HG03565 (cell line): ENCODE data around the gene CFAP46.
"Not testable (repeated sequence)": the region's sequence is repeated elsewhere in the genome, so short reads cannot be mapped to it uniquely, and the experiment has no call there.

Experiments
- ATAC-seq: cut with Tn5 transposase; IDR thresholded peaks from one replicate; pipeline ENCODE4 v1.9.1; 2021; ENCODE audit warnings: mild to moderate bottlenecking, moderate library complexity; ENCODE audit not compliant: unreplicated experiment

The CFAP46 gene

DNA sequence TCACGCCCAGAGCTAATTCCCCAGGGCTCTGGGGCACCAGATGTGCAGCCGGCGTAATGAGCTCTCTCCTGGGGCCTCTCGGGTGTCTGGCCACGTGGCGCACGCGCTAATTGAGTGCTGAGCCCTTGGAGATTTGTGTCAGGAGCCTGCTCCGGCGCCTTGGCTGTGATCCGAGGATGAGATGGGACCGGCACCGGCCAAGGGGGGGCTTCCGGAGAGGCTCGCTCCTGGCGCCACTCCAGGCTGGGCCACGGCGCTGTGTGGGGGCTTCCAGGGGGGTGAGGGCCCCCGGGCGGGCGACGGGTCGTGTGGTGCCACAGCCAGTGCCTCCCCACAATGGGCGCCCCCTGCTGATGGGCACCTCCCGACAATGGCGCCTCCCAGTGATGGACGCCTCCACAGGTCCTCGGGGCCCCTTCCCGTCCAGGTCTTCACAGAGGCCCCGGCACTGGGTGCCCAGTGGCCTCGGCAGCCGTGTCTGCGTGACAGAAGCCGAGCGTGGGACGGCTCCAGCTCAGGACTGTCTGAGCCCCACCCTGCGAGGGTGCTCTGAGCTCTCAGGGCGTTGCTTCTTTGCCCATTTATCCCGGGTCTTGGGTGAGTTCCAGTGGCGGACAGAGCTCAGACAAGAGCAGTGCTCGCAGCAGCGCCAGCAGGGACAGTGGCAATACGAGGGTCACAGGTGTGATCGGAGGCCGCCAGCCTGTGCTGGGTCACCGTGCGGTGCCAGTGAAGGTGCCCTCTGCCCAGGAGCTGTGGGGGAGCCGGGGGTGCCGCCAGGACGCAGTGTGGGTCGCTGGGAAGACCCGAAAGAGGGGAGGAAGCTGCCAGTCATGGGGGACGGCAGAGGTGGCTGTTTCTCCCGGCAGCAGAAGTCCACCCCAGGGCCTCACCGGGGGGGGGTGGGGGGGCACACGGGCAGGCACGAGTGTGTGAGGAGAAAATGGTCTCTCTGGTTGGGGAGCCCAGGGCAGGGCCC is 148.2 kb downstream of the CFAP46 start:
- no peak for ATAC-seq

DNA sequence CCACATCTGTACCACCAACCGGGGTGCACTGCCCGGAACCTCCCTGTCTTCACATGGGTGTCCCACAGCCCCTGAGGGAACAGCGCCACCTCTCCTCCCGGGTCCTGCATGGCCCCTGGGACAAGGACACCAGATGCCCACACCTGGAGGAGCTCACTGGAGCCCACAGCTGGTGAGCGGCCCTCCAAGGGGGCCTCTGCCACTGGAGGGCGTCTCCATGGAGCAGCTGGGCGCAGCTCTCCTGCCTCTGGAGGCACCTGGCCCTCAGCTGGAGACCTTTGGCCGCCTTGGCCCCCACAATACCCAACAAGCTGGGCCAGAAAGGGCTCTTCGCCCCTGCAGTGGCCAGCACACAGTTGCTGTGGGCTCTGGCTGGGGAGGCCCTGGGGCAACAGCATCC is 149.2 kb downstream of the CFAP46 start:
- no peak for ATAC-seq

GRCh38 chr10:132792796-132793195 is 149.6 kb downstream of the CFAP46 start:
- ATAC-seq = no peak

DNA sequence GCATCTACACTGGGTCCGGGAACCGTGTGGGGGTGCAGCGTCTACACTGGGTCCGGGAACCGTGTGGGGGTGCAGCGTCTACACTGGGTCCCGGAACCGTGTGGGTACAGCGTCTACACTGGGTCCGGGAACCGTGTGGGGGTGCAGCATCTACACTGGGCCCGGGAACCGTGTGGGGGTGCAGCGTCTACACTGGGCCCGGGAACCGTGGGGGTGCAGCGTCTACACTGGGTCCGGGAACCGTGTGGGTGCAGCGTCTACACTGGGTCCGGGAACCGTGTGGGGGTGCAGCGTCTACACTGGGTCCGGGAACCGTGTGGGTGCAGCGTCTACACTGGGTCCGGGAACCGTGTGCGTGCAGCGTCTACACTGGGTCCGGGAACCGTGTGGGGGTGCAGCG is 150.3 kb downstream of the CFAP46 start:
- not testable (repeated sequence) for ATAC-seq

- no peak for ATAC-seq
Measured at GRCh38 chr10:132790934-132791829, 151.2 kb downstream of the CFAP46 start.

- no peak for ATAC-seq
Measured at GRCh38 chr10:132790470-132790869, 151.9 kb downstream of the CFAP46 start.

DNA sequence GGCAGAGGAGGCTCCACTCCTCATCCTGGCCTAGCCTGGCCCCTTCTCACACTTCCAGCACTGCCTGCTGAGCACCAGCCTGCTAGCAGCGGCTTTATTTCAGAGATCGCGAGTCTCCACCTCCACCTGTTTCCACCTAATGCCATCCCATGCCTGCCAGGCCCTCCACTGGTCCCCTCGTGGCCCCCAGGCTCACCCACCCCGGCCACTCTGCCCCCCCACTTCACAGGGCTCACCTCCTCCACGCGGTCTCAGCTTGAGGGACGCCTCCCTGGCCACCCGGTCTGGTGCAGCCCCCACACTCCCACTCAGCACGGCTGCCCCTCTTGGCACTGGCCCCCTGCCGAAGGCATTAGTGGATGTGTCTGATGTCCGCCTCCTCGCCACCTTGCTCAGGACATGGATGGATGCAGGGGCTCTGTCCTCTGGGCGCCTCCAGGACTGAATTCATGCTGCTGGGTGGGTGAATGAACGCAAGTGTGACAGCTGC is 152.7 kb downstream of the CFAP46 start:
- no peak for ATAC-seq

GRCh38 chr10:132788831-132789219 is 153.5 kb downstream of the CFAP46 start:
- no peak for ATAC-seq

DNA sequence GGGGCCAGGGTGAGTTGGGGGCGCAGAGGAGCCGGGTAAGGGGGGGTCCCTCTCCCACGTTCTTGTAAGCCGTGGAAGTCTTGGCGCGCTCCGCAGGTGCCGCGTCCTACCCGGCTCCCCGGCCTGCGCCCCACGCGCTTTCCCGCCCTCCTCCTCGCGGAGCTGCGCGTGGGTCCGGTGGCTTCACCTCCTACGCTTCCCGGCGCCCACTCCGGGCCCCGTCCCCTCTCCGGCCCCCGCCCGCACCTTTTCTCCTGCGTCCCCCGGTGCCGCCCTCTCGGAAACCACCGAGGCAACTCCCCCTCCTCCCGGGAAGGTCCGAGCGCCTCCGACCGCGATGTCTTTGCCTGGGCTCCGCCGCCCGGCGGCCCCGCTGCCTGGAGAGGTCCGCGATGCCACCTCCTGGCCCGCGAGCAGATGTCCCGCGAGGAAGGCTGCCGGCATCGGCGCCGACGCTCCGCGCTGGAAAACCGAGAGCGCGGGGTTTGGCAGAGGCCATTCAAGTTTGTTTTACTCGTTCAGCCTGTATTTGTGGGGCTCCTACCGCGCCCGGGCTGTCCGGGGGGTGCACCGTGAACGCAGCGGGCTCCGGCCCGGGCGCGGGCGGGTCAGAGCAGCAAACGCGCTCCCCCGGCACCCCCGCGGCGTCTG is 154.1 kb downstream of the CFAP46 start:
- ATAC-seq = no peak

DNA sequence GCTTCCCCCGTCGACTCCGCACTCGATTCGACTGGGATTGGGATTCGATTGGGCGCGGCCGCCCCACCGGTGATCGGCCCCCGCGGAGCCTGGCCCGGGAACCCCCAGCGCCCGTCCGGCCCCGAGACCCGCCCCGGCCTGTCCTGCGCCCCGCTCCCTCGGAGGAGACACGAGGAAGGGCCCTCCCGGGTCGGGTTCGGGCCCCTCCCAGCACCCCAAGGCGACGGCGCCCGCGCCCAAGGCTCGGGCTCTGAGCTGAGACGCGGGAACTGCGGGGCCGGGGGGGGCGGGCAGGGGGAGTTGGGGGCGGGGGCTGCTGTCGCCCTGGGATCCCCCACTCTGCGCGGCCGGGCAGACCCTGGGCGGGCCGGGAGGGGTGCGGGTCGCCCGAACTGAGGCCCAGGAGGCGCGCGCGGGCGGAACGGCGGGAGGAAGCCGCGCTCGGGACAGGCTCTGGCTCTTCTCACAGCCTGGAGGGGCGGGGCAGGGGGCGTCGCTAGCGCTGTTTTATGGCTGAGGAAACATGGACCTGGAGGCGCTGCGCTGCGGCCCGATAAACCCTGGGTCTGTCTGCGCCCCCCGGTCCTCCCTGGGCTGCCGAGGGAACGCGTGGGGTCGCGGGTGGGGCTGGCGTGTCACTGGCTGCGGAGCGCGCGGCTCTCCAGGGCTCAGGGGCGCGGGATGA is 154.7 kb downstream of the CFAP46 start:
- ATAC-seq = no peak

DNA sequence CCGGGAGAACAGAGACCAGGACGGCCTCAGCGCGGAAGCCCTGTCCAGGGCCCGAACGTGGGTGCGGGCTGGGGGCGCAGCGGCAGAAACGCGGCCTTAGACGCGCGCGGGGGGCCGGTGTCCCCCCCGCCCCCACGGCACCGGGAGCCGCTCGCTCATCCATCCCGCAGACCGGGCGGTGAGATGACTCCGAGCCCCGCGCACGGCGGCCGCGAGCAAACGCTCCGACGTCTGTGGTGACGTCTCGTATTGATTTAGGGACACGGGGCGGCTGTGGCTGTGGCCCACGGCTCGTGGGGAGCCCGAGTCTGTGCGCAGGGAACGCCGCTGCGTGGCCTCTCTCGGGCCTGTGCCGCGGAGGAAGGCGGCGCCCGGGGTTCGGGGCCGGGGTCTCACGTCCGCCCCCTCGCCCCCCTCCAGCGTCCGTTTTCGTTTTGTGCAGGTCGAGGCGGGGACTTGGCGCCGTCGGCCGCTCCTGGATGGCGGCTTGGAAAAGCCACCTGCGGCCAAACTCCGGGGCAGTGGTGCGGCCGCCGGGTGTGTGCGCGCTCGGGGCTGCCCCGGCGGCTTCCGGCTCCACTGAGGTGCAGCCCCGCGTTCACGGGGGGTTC is 155.4 kb downstream of the CFAP46 start:
- ATAC-seq = no peak

- ATAC-seq = no peak
Measured at GRCh38 chr10:132786476-132786883, 155.9 kb downstream of the CFAP46 start.

DNA sequence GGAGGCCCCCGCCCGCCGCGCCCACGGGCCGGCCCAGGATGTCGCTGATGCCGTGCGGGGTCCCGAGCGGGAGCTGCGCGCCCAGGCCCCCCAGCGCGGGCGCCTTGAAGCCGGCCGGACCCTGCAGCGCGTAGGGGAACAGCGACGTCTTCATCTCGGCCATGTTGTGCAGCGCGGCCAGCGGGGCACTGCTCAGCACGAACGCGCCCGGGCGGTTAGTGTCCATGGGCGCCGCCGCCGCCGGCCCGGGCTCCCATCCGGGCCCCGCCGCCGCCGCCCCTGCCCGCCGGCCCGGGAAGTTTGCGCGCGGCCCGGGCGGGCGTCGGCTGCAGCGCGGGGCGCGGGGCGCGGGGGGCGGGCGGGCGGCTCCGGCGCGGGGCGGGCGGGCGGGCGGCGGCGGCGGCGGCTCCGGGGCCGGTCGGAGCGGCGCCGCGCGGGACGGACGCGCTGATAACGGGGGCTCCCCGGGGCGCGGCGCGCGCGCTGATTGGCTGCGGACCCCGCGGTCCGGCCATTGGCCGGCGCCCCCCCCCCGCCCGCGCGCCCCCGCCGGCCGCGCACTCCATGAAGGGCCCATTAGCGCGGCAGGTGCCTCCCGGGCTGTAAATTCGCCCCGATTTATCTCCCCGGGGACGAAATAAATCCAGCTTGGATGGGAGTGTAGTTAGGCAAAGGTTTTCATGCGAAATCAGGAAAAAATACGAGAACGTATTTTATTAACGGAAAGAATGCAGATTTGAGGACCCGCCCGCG is 156.5 kb downstream of the CFAP46 start, which contains the start of gene NKX6-2:
NKX6-2 (minus strand) TSS at position 425 of the 753 bp plus-strand sequence; CDS start at position 226, 199 bp downstream.
- ATAC-seq = no peak

DNA sequence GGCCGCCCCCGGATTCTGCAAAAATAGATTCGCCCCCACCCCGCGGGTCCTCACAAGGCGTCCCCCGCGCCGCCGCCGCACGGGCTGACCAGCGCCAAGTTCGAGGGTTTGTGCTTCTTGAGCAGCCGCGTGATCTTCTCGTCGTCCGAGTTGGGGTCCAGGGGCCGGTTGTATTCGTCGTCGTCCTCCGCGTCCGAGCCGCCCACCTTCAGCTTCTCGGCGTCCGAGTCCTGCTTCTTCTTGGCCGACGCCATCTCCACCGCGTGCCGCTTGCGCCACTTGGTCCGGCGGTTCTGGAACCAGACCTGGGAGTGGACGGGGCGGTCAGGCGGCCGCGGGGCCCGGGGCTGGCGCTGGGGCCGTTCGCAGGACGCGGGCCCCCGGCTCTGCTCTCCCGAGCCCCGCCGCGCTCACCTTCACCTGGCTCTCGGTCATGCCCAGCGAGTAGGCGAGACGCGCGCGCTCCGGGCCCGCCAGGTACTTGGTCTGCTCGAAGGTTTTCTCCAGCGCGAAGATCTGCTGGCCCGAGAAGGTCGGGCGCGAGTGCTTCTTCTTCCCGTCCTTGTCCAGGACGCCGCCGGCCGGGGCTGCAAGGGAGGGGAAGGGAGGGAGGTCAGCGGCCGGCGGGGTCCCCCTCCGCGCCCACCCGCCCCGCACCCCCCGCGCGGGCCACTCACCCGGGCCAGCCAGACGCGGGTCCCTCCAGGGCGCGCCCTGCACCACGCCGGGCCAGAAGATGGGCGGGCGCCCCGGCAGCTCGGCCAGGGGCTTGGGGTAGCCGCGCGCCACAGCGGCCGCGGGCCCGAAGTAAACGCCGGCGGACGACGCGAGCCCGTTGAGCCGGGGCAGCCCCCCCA is 157.3 kb downstream of the CFAP46 start:
- ATAC-seq = no peak

DNA sequence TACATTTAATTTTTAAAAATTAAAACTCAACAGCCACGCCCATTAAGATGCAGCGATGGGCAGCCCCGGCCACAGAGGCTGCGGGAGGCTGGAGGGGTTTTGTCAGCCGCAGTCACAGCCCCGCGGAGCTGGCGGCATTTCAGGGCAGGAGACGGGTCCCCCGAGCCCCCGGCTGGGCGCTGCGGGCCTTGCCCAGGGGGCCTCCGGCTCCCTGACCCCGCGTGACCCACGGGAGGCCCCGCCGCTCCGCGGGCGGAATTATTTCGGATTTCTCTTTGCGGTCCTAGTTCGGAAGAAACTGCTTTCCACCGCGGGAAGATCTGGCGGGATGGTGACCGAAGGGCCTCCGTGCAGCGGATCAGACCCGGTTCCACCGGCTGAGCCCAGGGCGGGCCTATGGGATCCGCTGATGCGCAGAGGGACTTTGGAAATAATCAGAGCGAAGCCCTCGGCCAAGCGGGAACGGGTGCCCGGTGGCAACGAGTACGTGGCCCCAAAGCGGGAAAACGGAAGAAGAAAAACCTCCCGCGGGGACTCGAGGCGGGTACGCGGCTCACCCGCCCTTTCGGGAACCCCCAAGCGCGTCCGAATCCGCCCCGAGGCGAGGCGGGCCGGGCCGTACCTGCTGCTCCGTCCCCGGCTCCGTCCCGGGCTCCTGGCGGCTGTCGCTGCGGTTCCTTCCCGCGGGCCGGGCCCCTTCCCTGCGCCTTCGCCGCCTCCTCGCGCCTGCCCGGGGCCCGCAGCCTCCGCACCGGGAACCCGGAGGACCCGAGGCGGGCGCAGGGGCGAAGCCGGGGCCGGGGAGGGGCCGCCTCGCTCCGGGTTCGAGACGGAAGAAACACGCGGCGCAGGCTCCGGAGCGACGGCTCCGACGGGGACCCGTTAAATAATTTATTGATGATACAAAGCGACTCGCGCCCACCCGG is 158.2 kb downstream of the CFAP46 start:
- ATAC-seq = no peak

DNA sequence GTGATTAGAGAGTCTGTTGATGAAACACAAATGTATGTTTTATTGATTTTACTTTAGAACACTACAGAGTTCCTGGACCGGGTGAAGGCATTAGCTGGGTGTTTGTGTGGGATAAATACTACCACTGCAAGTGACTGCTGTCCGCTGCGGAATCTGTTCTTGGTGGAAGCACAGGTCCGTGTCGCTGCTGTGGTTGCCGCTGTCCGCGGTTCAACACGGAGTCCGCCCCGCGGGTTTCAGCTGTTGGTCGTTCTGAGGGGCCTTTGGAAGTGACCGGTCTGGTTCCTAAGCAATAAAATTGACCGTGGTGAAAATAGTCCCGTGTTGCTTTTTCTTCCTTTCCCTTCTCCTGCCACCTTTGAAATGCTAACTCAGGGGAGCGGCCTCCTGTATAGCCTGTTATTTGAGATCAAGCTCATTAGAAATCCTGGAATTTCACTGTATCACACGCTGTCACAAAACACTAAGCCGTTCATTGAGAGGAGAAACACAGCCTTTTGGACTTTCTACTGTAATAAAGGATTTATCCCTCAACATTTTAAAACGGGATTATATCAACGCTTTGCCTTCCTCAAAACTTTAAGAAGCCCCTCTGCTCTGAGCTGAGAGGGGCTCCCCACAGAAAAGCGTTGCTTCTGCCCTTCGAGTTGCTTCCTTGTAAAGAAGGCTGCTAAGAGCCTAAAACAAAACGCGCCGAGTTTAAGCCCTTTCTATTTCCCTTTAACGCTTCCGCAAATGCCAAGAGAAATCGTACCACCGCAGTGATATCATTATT is 159.0 kb downstream of the CFAP46 start:
- ATAC-seq = no peak
